Gastrocnemius medialis (tissue), 4 donors: ENCODE results near the gene C3orf22. TPM values are rescaled to one million over a fixed set of nuclear protein-coding genes. Genes with fewer than 3 reads are reported as not detected.

Source experiments
- ATAC-seq, 2 donors: fragments of 150-250 bp; one replicate each; pipeline ENCODE4 v1.9.1; 2016
- DNase-seq, 2 donors: peaks; one replicate each; pipeline ENCODE4 v3.0.0-alpha.2; 2019
- H3K27ac ChIP-seq, 4 donors: fragments of 200-600 bp; sonication (generic); 1 replicate in 1 of 4; 2 replicates in 3 of 4; pipeline ENCODE4 v1.5.1; 2016 to 2018; ENCODE audit warnings: mild to moderate bottlenecking in 2 of 4, moderate library complexity in 1 of 4
- H3K27me3 ChIP-seq, 3 donors: fragments of 200-600 bp; sonication (generic) in 2 of 3; 1 replicate in 1 of 3; 2 replicates in 2 of 3; pipeline versions ENCODE4 v1.5.1 to v1.6.0; 2016 to 2019; ENCODE audit warnings: mild to moderate bottlenecking in 1 of 3, moderate library complexity in 1 of 3
- H3K36me3 ChIP-seq, 2 donors: fragments of 200-600 bp; sonication (generic) in 1 of 2; one replicate each; pipeline ENCODE4 v1.5.1; 2017 to 2018
- H3K4me1 ChIP-seq, 2 donors: fragments of 200-600 bp; sonication (generic) in 1 of 2; one replicate each; pipeline ENCODE4 v1.5.1; 2016 to 2017; ENCODE audit warnings: mild to moderate bottlenecking in 2 of 2
- H3K4me3 ChIP-seq, 4 donors: fragments of 200-600 bp; sonication (generic) in 3 of 4; 1 replicate in 1 of 4; 2 replicates in 3 of 4; pipeline ENCODE4 v1.5.1; 2016 to 2019; ENCODE audit warnings: mild to moderate bottlenecking in 2 of 4
- H3K9me3 ChIP-seq, 3 donors: fragments of 200-600 bp; sonication (generic) in 2 of 3; 1 replicate in 1 of 3; 2 replicates in 2 of 3; pipeline ENCODE4 v1.5.1; 2016 to 2019
- POLR2A ChIP-seq, 2 donors: fragments of 450-650 bp; IDR thresholded peaks; one replicate each; pipeline ENCODE4 v1.6.1; 2017; ENCODE audit warnings: antibody characterized with exemption in 2 of 2, mild to moderate bottlenecking in 2 of 2, moderate library complexity in 2 of 2
- in situ Hi-C, 4 donors: fragments of 200-750 bp; cut with MboI; loops; one replicate each; pipeline versions ENCODE4 v1.15.0 to v1.8.0; 2017; ENCODE audit warnings: low sequenced_read_pairs in 4 of 4
- intact Hi-C: fragments of 100-400 bp; cut with DNase I; formaldehyde crosslinking; loops from one replicate; pipeline ENCODE4 v1.15.1; 2023; ENCODE audit warnings: low total_unique reads
- total RNA-seq, 4 donors: library from RNA; depleted of rRNA; stranded (reverse); fragments of >200 nt; gene quantifications; one replicate each; pipeline versions ENCODE4 v1.1.0 to v1.2.3, GENCODE V29; 2016
- TF ChIP-seq, protein P1 (sequence below), 5 experiments: fragments of 450-650 bp in 3 of 5; fragments of 200-600 bp in 2 of 5; sonication (generic) in 2 of 5; IDR thresholded peaks in 4 of 5; conservative IDR thresholded peaks in 1 of 5; 1 replicate in 4 of 5; 2 replicates in 1 of 5; pipeline ENCODE4 v1.5.1; 2016 to 2019; ENCODE audit warnings: antibody characterized with exemption in 5 of 5, mild to moderate bottlenecking in 3 of 5, moderate library complexity in 3 of 5

The C3orf22 gene
- total RNA-seq, 4 donors from 2014 or later, result not detected

DNA sequence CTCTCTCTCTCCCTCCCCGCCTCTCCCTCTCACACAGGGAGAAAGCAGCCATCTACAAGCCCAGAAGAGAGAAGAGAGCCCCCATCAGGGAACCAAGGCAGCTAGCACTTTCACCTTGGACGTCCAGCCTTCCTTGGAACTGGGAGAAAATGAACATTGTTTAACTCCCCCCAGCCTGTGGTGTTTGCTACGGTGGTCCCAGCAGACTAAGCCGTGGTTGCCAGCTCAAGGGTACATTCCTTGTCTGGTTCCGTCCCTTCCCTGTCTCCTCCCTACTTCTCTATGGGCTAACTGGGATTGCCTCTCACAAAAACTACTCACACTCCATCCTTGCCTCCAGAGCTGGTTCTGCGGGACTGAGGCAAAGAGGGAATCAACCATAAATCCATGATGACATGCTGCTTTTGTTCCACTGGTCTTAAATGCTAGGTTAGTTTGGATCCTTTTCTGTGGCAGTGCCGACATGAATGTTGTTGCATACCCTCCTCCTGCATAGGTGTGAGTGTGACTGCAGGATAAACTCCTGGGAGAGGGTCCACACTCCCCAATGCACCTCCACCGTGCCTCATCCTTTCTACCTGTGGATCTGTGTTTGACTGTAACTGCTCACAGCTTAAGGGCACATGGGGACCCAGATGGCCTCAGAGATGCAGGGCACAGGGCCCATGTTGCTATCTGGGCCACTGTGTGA lies 12.0 kb downstream of the C3orf22 start:
- Histone ChIP-seq H3K27me3 (peaks cover 9 to 21% (median 13%) of the 10 kb centered on the region in 3 donors), H3K27ac (no peak overlapping the region), H3K36me3 (no peaks in the 10 kb centered on the region), H3K9me3 (no peaks in the 10 kb centered on the region), H3K4me3 (no peak overlapping the region), H3K4me1 (no peaks in the 10 kb centered on the region)
- TF ChIP-seq, protein P1, sequence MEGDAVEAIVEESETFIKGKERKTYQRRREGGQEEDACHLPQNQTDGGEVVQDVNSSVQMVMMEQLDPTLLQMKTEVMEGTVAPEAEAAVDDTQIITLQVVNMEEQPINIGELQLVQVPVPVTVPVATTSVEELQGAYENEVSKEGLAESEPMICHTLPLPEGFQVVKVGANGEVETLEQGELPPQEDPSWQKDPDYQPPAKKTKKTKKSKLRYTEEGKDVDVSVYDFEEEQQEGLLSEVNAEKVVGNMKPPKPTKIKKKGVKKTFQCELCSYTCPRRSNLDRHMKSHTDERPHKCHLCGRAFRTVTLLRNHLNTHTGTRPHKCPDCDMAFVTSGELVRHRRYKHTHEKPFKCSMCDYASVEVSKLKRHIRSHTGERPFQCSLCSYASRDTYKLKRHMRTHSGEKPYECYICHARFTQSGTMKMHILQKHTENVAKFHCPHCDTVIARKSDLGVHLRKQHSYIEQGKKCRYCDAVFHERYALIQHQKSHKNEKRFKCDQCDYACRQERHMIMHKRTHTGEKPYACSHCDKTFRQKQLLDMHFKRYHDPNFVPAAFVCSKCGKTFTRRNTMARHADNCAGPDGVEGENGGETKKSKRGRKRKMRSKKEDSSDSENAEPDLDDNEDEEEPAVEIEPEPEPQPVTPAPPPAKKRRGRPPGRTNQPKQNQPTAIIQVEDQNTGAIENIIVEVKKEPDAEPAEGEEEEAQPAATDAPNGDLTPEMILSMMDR (IDR thresholded peaks at IDR 0.05 in 4 of 5, conservative IDR thresholded peaks at IDR 0.05 in 1 of 5), result no peak
- TF ChIP-seq POLR2A (IDR thresholded peaks at IDR 0.05), result no peak
- no peak for DNase-seq
- no peak for ATAC-seq
- intact Hi-C loops, result no loop called here
- in situ Hi-C loops, result no loop called here

DNA sequence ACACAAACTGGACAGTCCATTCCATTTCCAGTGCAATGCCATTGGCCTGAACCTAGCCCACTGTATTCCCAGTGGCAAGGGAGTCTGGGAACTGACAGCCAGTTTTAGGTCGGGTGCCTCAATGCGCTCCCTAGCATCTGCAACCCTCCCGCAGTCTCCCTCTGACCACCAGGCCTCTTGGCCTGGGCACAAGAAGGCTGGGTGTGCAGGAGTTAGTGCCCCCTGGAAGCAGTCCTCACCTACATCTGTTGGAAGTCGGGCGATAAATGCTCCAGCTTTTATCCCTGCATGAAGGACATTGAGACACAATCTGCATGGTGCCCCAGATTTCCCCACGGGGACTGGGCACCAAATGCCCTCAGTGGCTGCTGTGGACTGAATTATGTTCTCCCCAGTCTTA lies 12.7 kb downstream of the C3orf22 start:
- Histone ChIP-seq H3K27ac (no peak overlapping the region), H3K36me3 (no peaks in the 10 kb centered on the region), H3K9me3 (no peaks in the 10 kb centered on the region), H3K27me3 (peaks cover 13 to 21% (median 14%) of the 10 kb centered on the region in 3 donors), H3K4me1 (no peaks in the 10 kb centered on the region), H3K4me3 (no peak overlapping the region)
- TF ChIP-seq POLR2A (IDR thresholded peaks at IDR 0.05), result no peak
- TF ChIP-seq, protein P1 (IDR thresholded peaks at IDR 0.05 in 4 of 5, conservative IDR thresholded peaks at IDR 0.05 in 1 of 5), result no peak
- in situ Hi-C loops (no loop called here), intact Hi-C loops (no loop called here)
- ATAC-seq, result no peak
- peak in 1 of 2 donors; percentile 6 for DNase-seq

DNA sequence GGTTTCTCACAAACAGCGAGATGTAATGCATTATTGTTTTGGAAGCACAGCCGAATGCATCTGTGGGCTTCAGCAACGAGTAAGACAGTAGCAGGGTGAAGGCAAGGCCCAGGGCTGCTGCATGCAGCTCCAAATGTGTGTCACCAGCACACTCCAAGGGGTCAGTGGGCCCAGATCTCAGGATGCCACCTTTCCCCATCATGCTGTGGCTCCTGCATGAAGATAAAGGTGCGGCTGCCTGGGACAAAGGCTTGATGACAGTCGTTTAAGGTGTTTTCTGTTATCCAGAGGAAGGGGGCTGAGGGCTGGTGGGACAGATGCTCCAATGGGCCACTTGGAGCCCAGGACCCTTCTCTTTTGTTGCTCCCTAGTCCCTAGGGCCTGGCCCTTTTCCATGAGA lies 13.2 kb downstream of the C3orf22 start:
- no peak for TF ChIP-seq POLR2A (IDR thresholded peaks at IDR 0.05)
- TF ChIP-seq, protein P1 (IDR thresholded peaks at IDR 0.05 in 4 of 5, conservative IDR thresholded peaks at IDR 0.05 in 1 of 5), result no peak
- Histone ChIP-seq H3K36me3 (no peaks in the 10 kb centered on the region), H3K4me1 (peaks cover 0 to 3% of the 10 kb centered on the region in 2 donors), H3K4me3 (no peak overlapping the region), H3K27ac (no peak overlapping the region), H3K9me3 (no peaks in the 10 kb centered on the region), H3K27me3 (peaks cover 13 to 21% (median 16%) of the 10 kb centered on the region in 3 donors)
- no peak for DNase-seq
- ATAC-seq, result no peak
- in situ Hi-C loops, result no loop called here
- intact Hi-C loops, result no loop called here

DNA sequence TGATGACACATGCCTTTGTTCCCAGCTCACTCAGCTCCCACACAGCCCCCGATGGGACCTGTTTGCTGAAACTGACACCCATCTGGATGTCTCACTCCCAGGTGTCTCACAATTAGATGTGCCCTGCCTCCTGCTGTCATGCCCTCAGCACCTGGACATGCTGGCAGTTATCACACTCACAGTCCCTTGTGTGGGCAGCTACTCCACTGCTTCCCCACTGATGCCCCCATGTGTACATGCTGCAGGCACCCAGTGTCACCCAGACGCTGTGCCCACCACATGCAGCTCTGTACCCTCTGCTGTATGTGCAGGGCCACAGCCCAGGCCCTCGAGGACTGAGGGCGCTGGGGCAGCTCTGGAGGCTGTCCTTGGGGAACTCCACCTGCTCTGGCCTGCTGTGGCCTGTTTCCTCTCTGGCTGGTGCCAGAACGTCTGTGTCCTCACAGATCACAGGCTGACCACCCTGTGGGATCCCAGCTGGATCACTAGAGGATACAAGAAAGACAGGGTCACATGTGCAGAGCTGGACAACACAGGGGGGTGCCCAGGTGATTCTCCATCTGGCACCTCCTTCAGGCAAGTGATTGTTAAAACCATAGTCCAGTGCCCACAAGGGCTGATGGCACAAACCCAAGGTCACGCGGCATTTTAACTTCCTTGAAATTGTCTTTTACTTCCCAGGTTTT lies 14.0 kb downstream of the C3orf22 start:
- intact Hi-C loops (no loop called here), in situ Hi-C loops (no loop called here)
- Histone ChIP-seq H3K4me1 (peaks cover 0 to 8% of the 10 kb centered on the region in 2 donors), H3K4me3 (no peak overlapping the region), H3K9me3 (no peaks in the 10 kb centered on the region), H3K27me3 (peaks cover 13 to 21% (median 16%) of the 10 kb centered on the region in 3 donors), H3K27ac (no peak overlapping the region), H3K36me3 (no peaks in the 10 kb centered on the region)
- ATAC-seq (no peak), DNase-seq (peak in 1 of 2 donors; percentile 11)
- TF ChIP-seq POLR2A (IDR thresholded peaks at IDR 0.05), result no peak
- TF ChIP-seq, protein P1 (IDR thresholded peaks at IDR 0.05 in 4 of 5, conservative IDR thresholded peaks at IDR 0.05 in 1 of 5), result no peak
